A172 (cell line): ENCODE data around the gene PNPLA6. TPM values are rescaled to one million over a fixed set of nuclear protein-coding genes. Genes with fewer than 3 reads are reported as not detected.

Experiments
- DNase-seq: peaks from one replicate; pipeline ENCODE4 v3.0.0-alpha.2; 2015; ENCODE audit warnings: low spot score
- total RNA-seq: library from RNA; depleted of rRNA; stranded (reverse); fragments of >200 nt; shearing (Covaris generic); gene quantifications from 2 replicates; pipeline ENCODE4 v1.2.3, GENCODE V29; 2014; rRNA removed

PNPLA6 gene
- total RNA-seq, 1 experiment from 2014 or later = 138 TPM

DNA sequence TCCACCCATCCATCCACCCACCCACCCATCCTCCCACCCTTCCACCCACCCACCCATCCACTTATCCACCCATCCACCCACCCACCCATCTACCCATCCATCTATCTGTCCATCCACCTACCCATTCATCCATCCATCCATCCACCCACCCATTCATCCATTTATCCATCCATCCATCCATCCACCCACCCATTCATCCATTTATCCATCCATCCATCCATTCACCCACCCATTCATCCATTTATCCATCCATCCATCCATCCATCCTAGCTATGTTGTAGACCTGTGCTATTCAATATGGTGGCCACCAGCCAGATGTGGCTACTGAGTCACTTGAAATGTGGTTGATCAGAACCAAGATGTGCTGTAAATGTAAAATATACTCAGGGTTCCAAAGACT, 65.2 kb downstream of the PNPLA6 start:
- no peak for DNase-seq

DNA sequence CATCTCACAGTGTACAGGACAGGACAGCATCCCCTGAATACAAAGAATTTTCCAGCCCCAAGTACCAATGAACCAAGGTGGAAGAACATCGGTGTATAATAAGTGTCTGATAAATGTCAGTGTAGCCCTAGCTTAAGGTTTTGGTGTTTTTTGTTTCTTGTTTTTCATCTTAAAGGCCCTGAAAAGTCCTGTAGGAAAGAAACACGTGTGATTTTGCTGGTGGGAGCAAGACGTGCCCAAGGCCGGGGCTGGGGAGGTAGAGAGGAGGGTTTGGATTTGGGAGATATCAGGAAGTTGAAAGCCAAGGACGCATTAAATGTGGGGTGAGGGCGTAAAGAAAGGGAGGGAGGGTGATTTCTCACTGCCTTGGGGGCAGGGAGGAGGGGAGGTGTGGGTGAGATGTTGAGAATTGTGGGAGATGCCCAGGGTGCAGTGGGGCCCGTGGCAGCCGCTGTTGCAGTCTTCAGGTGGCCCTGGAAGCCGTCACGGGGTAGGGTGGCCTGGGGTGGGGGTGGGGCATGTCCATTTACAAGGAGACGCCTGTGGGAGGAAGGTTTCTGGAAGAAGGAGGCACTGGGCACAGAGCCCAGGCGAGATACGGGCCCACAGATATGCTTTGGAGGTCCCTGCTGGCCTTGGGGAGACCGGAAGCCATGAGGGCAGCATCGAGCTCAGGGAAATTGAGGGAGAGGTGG, 66.9 kb downstream of the PNPLA6 start:
- DNase-seq = no peak

DNA sequence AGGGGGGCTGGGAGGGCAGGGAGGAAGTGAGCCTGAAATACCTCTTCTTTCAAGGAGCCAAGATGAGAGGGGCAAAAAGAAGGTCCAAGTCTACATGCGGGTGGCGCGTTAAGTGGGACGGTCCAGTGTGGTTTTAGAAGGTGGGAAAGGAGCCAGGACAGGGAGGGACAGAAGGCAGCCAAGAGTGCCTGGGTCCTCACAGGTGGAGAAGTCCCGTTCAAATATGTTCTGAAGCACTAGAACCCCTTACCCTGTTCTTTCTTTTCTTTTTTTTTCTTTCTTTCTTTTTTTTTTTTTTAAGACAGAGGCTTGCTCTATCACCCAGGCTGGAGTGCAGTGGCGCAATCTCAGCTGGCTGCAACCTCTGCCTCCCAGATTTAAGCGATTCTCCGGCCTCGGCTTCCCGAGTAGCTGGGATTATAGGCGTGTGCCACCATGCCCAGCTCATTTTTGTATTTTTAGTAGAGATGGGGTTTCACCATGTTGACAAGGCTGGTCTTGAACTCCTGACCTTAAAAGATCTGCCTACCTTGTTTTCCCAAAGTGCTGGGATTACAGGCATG, 67.5 kb downstream of the PNPLA6 start:
- no peak for DNase-seq

DNA sequence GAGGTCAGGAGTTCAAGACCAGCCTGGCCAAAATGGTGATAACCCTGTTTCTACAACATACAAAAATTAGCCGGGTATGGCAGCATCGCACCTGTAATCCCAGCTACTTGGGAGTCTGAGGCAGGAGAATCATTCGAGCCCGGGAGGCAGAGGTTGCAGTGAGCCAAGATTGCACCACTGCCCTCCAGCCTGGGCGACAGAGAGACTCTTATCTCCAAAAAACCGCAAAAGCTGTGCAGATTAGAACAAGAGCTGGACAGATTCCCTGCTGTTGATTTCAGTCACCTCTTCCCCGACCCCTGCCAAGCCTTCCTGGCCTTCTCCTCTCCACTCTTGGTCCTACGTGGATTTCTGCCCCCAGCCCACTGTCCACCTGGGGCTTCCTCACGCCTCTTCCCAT, 68.4 kb downstream of the PNPLA6 start:
- DNase-seq = peak; percentile 15

DNA sequence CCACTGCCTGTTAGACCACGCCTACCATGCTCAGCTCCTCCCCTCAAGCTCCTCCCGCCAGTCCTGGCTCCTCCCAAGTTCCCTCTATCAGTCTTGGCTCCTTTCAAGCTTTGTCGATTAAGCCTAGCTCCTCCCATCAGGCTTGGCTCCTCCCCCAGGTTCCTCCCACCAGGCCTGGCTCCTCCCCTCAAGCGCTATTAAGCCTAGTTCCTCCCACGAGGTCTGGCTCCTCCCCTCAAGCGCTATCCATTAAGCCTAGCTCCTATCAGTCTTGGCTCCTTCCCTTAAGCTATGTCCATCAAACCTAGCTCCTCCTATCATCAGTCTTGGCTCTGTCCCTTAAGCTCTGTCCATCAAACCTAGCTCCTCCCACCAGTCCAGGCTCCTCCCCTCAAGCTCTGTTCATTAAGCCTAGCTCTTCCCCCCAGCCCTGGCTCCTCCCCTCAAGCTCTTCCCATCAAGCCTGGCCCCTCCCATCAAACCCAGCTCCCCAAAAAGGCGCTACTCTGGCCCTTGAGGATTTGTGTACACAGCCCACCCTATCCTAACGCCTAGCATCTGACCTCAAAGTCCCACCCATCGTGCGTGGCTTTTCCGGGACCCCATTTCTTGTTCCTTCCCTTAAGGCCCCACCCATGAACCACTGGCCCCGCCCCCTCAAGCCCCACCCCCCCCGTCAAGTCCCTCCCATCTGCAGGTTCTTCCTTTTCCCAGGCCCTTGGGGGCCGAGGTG, 70.1 kb downstream of the PNPLA6 start:
- peak; percentile 52 for DNase-seq

DNA sequence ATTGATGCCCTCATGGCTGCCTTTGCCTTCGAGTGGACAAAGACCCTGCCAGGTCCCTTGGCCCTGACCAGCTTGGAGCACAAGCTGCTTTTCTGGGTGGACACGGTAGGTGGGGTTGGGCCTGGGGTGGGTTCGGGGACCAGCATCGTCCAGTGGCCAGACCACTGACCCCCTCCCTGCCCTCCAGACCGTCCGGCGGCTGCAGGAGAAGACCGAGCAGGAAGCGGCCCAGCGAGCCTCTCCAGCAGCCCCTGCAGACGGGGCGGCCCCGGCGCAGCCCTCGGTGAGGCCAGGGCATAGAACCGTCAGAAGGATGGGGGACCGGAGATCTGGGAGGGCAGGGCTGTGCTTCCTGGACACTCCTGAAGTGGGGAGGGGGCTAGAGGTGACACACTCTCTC, 70.8 kb downstream of the PNPLA6 start:
- DNase-seq = no peak

DNA sequence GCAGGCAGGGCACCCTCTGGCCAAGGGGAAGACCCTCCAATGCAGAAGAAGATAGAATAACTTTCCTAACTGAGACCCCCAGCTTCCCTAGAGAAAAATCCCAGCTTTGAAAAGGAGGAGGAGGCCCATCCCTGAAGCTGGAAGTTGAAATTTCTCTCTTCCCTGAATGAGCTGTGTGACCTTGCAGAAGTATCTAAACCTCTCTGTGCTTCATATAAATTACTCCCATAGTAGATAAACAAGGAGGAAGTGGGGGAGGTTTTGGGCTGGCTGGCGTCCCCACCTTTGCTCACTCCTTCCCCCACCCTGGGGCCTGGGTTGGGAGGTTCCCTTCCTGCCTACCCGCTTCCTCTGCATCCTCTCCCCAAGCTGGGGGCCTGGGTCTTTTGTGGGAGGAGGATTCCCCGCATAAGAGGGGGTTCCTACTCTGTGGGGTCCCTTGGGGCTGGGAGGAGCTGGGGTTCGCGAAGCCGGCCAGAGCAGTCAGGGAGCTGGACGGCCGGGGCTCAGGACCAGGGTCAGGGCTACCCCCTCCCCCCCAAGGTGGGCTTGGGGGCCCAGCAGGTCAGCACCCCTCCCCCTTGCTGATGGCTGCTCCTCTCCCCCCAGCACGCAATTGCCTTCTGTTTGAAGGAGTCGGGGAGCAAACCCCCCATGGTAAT, 71.8 kb downstream of the PNPLA6 start:
- DNase-seq = no peak

GRCh38 chr19:7607874-7608560, 72.5 kb downstream of the PNPLA6 start:
- no peak for DNase-seq

DNA sequence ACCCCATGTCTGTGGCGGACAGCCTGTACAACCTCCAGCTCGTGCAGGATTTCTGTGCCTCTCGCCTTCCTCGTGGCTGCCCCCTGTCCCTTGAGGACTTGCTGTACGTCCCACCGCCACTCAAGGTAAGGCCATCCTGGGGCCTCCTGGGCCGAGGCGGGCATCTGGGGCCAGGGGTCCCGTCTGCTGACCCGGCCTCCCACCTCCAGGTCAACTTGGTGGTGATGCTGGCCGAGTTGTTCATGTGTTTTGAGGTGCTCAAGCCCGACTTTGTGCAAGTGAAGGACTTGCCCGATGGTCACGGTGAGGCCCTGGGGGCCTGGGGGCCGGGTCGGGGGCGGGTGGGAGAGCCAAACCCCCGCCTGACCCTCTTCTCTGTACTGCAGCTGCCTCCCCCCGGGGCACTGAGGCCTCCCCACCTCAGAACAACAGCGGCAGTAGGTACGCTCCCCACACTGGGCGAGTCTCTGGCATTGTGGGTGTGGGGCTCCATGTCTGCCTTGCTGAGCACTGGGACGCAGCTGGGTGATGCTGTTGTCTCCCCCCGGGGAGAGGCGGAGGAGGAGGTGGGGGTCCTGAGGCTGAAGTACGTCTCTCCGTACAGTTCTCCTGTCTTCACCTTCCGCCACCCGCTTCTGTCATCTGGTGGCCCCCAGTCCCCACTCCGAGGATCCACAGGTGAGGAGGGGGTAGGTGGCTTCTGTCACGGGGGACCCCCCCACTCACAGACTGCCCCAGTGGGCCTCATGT, 75.1 kb downstream of the PNPLA6 start:
- DNase-seq = no peak

Other genes with a start within 250 kb of the PNPLA6 start
- gene INSR, start 241.3 kb upstream of the PNPLA6 start, total RNA-seq = 7.2 and 8.4 TPM in 2 replicates
- gene ARHGEF18, start 186.8 kb upstream of the PNPLA6 start, total RNA-seq = 29.0 and 35.7 TPM in 2 replicates
- 3.0 and 6.7 TPM in 2 replicates for gene PEX11G, start 46.7 kb upstream of the PNPLA6 start, total RNA-seq
- gene ZNF358, start 19.6 kb upstream of the PNPLA6 start, total RNA-seq = 47.8 and 72.7 TPM in 2 replicates
- 3.1 and 5.0 TPM in 2 replicates for gene MCOLN1, start 13.1 kb upstream of the PNPLA6 start, total RNA-seq
- 1.5 and 2.6 TPM in 2 replicates for gene CAMSAP3, start 60.1 kb downstream of the PNPLA6 start, total RNA-seq
- 40.0 and 43.2 TPM in 2 replicates for gene XAB2, start 93.8 kb downstream of the PNPLA6 start, total RNA-seq
- 35.8 and 76.6 TPM in 2 replicates for gene PET100, start 94.1 kb downstream of the PNPLA6 start, total RNA-seq
- gene PCP2, start 98.0 kb downstream of the PNPLA6 start, total RNA-seq = not detected in 2 replicates
- gene STXBP2, start 101.4 kb downstream of the PNPLA6 start, total RNA-seq = 0.12 and 0.84 TPM in 2 replicates
- gene RETN, start 133.3 kb downstream of the PNPLA6 start, total RNA-seq = not detected in 2 replicates
- not detected in 2 replicates for gene MCEMP1, start 141.4 kb downstream of the PNPLA6 start, total RNA-seq
- gene TRAPPC5, start 145.1 kb downstream of the PNPLA6 start, total RNA-seq = 118 and 176 TPM in 2 replicates
- gene FCER2, start 166.4 kb downstream of the PNPLA6 start, total RNA-seq = not detected in 2 replicates
- not detected in 2 replicates for gene CLEC4G, start 196.4 kb downstream of the PNPLA6 start, total RNA-seq
- not detected in 2 replicates for gene CD209, start 211.8 kb downstream of the PNPLA6 start, total RNA-seq
- 0.12 TPM in 1 of 2 replicates, not detected in the other for gene CLEC4M, start 227.5 kb downstream of the PNPLA6 start, total RNA-seq